Ureter (tissue), 1 donor: ENCODE measurements around the gene LHX8. TPM values are rescaled to one million over a fixed set of nuclear protein-coding genes. Genes with fewer than 3 reads are reported as not detected.
"Not testable (repeated sequence)": the region's sequence is repeated elsewhere in the genome, so short reads cannot be mapped to it uniquely, and the experiment has no call there.

Experiments used
- DNase-seq: peaks from one replicate; pipeline ENCODE4 v3.0.0-alpha.2; 2020; ENCODE audit warnings: low spot score
- total RNA-seq: library from RNA; stranded (reverse); gene quantifications from one replicate; pipeline ENCODE4 v1.2.4, GENCODE V29; 2023
- donor health status: DM: yes; HTN: yes; CAD: no.

Gene LHX8
- total RNA-seq, 1 donor from 2014 or later: 0.21 TPM

DNA sequence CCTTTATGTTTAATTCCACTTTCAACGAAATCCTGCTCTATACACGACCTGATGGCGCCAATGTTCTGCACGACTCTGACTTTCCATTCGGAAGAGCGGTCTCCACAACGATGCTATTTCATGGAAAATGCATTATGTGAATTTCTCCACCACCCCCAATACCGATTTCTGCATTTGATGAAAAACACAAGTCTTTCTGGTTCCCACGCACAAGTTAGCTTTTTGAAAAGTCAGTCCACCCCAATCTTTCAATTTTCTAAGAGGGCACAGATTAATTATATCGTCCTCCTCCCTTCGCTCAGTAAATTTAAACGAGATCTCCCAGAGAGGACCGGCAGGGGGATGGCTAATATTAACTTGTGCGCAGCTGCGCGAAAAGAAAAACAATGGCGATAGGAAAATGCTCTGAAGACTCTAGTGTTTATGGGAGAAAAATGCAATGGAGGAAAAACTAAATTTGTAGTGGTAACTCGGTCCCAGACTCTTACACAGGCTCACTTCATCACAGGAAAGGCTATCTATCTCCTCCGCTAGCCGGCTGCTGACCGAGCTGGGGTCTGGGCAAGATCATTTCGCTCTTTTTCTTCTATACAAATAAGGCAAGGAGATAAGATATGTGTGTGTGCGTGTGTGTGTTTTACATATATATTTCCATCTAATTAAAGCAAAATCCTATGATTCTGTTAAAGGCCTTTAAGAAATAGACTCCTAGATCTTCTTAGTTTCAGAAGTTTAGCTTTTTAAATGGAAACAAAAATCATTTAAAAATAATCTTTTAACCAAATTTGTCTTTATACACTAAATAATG lies 1.2 kb upstream of the LHX8 start:
- no peak for DNase-seq

DNA sequence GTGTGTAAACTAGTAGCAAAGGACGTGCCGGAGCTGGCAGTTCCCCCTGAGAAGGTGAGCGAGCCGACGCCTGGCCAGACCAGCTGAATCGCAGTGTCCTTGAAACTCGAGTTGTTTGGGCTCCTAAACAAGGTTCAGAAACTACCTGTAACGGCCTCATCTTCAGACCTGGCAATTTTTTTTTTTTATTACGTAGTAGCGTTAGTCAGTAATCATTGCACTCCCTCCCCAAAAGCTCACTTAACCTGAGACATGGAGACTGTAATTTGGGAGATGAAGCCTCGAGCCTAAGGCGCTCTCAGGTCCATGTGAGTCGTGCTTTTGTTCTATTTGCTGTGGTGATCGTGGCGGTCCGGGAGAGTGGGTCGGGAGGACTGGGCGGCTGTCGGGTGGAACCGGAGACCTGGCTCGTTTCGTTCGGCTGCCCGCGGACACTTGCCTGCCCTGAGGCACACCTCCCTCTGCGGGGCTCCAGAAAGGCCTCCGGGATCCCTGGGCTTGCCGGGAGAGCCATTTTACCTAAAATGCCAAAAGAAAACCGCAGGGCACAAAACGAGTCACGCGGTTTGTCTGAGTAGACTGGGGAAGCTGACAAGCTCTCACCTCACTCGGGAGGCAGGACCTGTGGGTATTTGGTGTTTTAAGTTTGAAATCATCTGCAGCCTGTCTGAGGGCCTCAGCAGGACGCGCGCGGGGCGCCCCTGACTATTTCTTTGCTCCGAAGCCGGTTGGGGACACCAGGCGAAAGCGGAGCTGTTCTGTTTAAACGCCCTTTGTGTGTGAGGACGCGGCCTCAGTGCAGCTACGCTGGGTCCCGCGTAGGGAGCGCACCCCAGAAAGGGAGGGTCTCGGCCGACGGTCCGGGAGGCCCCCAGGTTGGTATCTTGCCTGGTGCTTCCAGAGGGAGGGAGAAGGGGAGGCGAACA lies 722 bp downstream of the LHX8 start:
- no peak for DNase-seq

DNA sequence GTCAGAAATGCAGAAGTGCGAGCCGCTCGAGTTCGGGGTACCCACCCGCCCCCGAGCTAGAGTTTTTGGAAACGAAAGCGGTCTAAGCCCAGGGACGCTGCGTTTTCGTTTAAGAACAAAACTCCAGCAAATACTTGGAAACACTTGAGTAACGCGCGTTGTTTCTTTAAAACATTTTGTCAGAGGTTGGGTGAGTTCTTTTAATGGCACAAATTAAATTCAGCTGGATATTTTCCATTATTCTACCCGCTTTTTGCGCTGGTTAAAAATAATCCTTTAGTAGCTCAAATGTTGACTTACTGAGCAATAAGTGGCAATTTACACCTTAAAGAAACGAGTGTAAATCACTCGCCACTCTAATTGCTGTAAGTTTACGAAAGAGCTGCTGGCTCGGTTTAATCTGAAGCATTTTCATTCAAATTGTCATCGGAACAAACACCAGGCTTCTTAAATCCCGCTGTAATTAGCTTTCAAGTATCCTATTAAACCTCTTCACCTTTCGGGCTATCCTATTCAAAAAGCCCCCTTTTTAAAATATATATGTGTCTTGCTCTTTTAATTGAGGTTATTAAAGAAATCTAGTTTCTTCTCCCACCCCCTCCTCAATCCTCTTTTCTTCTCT lies 1.5 kb downstream of the LHX8 start:
- no peak for DNase-seq

DNA sequence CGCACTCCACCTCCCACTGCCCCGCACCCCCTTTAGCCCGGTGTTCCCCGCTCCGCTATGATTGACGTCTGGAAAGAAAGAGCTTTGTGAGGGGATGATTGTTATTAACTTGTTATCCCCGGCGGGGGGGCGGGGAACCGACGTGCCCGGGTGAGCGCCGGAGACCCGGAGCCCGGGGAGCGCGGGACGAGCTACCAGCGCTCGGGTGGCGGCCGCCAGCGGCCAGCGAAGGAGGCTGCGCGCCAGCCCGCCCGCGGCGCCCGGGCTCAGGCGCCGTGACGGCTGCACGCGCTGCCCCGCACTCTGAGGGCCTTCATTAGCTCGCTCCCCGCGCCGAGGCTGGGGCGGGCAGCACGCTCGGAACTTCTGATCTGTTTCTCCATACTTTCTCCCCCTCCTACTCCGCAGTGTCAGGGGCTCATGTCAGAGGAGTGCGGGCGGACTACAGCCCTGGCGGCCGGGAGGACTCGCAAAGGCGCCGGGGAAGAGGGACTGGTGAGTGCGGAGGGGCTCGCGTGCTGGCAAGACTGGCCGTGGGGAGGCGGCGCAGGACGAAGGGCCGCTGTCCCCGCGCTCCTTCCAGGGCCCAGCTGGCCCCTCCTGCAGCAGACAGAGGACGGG lies 2.1 kb downstream of the LHX8 start:
- DNase-seq: no peak

DNA sequence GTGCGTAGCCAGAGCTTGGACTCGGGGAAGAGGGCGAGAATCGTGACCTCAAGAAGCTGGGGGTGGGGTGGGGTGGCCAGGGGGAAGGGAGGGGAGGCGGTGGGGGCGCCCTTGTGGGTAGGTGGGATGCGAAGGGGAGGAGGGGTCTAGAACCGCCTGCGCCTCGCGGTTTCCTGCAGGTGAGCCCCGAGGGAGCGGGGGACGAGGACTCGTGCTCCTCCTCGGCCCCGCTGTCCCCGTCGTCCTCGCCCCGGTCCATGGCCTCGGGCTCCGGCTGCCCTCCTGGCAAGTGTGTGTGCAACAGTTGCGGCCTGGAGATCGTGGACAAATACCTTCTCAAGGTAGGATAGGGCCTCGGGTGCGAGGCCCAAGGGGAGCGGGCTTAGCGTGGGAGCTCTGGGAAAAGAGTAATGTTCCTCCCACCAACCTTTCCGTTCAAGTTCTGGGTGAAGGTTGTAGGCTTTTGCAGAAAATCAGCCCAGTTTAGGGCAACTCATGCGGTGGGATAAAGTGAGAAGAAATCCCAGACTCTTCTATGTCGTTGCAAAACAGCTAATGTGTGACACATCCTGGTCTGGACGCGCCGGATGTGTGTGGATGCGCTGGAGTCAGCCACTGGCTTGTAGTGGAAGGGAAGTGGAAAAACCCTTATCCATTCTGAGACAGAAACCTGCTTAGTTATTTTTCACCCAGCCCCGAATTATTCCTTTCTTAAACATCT lies 2.9 kb downstream of the LHX8 start:
- no peak for DNase-seq

DNA sequence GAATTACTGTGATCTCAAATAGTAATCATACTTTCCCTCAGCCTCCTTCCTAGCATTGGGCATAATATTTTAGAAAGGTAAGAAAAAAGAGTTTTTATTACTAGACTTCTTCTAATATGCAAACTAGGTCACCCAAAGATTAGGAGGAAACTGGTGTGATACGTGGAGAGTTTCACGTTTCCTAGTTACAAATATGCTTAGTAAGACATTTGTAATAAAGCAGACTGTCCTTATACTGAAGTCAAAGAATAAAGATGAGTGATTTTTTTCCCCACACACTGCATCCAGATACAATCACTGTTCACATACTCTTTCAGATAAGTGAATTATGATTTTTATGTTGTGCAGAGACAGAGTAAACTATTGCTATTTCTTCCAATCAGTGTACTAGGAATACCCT lies 17.9 kb downstream of the LHX8 start:
- DNase-seq: no peak

DNA sequence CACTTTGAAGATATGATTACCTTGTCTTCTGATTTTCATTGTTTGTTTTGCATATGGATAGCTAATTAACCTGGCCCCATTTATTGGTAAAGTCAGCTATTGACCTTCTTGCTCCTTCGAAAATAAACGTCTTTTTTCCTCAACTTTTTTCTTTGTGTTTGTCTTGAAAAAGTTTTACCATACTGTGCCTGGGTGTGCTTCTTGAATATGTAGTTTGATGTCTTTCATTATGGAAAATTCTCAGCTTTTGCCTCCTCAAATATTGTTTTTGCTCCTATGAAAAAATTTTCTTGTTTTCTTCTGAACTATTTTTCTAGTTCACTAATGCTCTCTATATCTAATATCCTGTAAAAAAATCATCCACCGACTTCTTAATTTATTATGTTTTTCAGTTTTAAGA lies 25.0 kb downstream of the LHX8 start:
- no peak for DNase-seq

DNA sequence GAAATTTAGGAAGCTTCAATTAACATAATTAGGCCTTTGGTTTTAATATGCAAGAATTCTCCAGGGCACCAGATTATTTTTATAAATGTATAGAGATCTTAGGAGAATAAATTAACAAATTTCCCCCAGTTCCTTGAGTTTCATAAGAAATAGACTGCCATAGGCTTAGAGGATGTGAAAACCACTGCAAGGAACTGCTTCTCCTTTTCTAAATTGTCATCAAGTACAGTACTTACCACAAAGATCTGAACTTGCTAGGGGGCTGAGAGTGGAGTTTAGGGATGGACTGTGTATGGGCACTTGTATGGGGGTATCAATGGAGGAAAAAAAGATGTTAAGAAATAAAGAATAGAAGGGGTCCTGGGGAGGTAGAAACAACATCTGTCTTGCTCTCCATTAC lies 31.1 kb downstream of the LHX8 start:
- DNase-seq: no peak

DNA sequence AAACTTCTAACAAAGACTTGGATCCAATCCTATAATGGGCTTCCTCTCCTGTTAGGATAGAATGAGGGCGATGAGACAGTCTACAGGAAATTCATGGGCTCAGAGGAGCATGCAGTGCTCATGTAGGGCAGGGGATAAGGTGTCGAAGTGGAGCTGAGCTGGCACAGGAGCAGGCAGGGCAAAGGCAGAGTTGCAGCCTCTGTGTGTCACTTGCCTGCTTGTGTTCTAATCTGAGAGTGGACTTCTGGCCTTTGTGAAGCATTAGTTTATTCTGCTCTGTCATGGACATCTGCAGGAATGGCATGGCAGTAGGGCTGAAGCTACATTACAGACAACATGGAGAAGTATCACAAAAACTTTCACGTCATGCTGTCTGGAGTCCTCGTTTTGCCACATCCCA lies 32.6 kb downstream of the LHX8 start:
- no peak for DNase-seq

DNA sequence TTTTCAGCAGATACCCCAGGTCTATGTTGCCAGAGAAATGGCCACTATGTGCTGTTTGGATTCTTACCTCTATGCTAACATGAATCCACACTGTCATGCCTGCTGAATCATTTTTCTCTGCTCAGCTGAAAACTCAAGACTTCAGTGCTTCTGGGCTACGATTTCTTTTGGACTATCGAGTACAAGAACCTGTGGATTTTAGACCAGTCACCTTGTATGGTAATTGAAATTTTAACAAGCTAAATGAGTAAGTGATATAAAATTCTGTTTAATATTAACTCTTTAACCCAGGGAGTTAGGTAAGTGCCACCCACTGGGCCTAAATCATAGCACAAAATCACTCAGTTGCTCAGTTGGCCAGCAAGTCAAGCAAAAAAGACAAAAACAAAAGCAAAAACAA lies 35.8 kb downstream of the LHX8 start:
- no peak for DNase-seq

DNA sequence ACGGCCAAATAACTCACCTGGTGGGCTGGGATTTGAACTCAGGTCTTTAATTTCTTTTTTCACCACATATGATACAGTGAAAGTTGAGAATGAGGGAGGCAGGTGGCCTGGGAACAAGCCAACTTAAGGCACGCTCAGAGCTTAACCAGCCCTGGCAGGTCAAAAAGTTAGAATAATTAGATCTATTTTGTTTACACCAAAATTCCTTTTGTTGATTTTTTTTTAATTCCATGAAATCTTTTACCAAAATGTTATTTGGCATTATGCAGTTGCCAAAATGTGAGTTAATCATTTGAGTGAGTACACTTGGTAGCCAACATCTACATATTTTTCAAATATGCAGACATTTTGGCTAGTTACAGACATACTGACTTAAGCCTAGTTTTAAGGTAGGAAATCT lies 36.8 kb downstream of the LHX8 start:
- no peak for DNase-seq

DNA sequence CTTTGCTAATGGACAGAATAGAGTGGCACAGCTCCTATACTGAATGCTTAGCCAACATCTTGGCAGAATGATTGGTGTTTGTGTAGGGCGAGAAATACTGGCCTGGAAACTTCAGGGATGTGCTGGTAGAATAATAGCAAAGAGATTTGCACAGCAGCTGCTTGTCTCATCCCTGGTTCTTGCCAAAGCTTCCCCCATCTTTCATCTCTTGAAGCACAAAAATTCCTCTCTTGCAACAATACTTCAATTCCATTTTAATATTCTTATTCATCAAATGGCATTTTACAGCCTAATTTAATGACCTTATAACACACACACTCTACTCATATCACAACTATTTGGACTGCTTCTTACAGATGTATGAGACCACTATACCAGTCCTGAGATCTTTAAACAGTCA lies 37.7 kb downstream of the LHX8 start:
- DNase-seq: no peak

DNA sequence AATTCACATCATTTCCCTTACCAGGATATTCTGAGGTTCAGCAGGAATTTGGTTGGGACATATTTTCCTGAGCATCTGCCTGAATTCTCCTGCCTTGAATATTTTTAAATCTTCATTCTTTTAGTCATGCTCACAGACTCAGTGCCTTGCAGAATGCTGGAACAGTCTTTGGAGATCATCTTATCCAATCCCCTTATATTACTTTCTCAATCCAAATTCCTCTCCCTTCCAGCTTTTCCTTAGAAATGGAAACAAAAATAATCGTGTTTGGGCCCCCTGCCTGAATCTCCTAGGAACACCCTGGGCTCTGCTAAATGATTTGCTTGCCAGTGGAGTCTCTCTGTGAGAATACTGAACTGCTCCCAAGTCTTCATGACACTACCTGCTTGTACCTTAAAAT lies 38.4 kb downstream of the LHX8 start:
- no peak for DNase-seq

DNA sequence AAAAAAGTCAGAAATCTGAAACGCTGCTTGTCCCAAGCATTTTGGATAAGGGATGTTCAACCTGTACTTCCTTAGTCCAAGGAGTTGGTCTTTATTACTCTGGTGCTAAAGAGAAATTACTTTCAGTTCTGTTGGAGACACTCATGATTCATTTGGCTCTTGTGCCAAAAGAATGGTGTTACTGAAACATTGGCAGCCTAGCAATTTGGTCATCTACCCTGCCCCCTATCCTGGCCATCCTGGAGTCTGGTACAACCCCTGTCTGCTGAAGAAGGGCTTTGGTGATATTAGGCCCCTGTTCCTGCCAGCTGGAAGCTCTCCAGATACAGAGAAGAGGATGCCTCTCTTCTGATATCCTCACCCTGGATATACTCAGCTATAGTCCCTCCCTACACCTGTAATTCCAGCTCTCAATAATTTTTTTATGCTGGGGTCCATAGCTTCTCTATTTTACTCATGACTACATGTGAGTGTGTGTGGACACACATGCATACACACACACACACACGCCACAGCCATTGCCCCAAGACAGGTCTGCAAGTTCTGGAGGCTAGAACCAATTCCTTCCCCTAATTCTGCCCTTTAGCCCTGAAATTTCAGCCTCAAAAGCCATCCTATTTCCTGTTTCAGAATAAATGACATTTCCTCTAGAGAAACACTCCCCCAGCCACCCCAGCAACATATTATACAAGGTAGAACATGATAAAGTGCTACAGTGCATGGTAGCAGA lies 40.0 kb downstream of the LHX8 start:
- DNase-seq: no peak

DNA sequence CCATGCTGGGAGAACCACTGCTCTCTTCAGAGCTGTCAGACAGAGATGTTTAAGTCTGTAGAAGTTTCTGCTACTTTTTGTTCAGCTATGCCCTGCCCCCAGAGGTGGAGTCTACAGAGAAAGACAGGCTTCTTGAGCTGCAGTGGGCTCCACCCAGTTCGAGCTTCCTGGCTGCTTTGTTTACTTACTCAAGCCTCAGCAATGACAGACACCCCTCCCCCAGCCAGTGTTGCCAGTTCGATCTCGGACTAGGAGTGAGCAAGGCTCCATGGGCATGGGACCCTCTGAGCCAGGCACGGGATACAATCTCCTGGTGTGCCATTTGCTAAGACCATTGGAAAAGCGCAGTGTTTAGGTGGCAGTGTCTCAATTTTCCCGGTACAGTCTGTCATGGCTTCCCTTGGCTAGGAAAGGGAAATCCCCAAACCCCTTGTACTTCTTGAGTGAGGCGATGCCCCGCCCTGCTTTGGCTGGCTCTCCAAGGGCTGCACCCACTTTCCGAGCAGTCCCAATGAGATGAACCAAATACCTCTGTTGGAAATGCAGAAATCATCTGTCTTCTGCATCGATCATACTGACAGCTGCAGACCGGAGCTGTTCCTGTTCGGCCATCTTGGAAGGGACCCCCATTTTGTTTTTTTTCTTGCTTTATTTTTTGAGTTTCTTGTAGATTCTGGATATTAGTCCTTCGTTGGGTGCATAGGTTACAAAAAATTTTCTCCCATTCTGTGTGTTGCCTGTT lies 47.2 kb downstream of the LHX8 start:
- DNase-seq: not testable (repeated sequence)

DNA sequence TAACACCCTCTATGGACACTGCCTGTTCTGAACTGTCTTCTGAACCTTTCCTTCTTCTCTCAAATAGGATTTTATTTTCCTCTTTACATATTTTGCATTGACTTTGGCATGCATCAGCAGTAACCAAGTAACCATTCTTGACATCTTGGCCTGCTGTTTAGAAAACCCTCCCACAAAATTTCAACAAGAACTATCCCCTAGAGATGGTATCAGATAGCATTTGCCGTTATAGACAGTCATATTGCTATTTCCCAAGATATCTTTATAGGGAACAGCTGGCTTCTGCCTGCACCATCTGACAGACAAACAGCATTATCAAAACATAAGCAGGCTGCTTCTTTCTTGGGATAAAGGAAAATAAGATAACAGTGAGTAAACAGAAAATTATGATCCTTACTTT lies 54.7 kb downstream of the LHX8 start:
- DNase-seq: no peak

DNA sequence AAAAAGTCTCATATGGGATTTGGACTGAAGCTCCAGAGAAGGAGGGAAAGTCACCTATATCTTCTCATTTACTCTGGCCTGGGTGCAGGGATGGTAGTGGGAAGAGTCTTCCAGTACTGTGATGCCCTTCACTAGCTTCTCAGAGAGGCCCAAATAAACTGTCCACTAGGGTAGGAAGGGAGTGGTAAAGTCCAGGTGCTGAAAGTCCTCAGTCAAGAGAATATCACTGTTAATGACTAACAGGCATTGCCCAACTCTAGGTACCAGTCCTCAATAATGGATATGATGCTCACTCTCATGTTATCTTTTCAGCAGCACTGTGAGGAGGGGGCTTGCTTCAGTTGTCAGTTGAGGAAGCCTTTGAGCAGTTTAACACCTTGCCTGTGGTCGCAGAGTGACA lies 64.0 kb downstream of the LHX8 start:
- no peak for DNase-seq

DNA sequence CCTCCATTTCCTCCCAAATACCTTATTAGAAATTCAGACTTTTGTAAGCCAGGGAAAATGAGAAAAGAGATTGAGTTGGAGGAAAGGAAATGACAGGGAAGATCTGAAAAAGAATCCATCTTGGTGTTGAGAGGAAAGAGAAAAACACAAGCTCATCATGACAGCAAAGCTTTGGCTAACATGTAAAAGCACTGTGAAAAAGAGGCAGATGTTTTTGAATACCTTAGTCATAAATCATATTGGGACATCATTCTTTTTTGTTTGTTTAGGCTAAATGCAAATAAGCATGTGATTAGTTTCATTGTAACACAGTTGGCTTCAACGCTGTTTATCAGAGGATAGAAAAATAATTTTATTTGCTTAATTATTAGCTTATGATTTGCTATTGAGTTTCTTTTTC lies 64.6 kb downstream of the LHX8 start:
- DNase-seq: no peak

DNA sequence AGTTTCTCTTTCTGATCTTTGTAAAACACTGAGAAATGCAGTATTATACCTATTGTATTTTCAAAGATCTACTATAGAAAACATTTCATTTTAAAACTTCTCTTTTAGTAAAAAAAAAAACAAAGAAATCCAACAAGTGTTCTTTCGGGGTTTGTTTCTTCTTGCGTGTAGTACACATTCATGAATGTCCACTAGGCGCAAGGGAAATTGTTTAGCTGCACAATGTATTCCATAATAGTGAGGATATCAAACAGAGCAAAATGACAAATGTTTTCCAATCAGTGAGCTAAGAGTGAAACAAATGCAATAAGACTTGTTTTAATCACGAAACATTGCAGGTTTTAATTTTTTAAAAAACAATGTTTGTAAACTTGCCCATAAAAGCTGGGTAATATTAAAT lies 68.6 kb downstream of the LHX8 start:
- no peak for DNase-seq
